Heart left ventricle (tissue), 16 donors: Measurements from ENCODE around the gene HDGFL2. TPM values are rescaled to one million over a fixed set of nuclear protein-coding genes. Genes with fewer than 3 reads are reported as not detected.

Experiments
- ATAC-seq, 4 donors: fragments of 200-7000 bp; cut with Tn5 transposase; one replicate each; pipeline ENCODE4 v1.9.1; 2020 to 2022; ENCODE audit warnings: moderate library complexity in 4 of 4, mild to moderate bottlenecking in 3 of 4, moderate number of reproducible peaks in 1 of 4
- DNase-seq, 5 donors: peaks; one replicate each; pipeline ENCODE4 v3.0.0-alpha.2; 2020
- H3K27ac ChIP-seq, 12 donors: fragments of 200-600 bp; sonication (generic) in 4 of 12; one replicate each; pipeline versions ENCODE4 v1.5.0 to v1.8.0; 2016 to 2022; ENCODE audit warnings: mild to moderate bottlenecking in 2 of 12
- H3K27me3 ChIP-seq, 9 donors: fragments of 200-600 bp; sonication (generic) in 2 of 9; one replicate each; pipeline versions ENCODE4 v1.5.1 to v1.8.0; 2016 to 2022; ENCODE audit warnings: mild to moderate bottlenecking in 3 of 9
- H3K36me3 ChIP-seq, 9 donors: fragments of 200-600 bp; sonication (generic) in 2 of 9; one replicate each; pipeline versions ENCODE4 v1.5.0 to v1.8.0; 2018 to 2022; ENCODE audit warnings: mild to moderate bottlenecking in 2 of 9
- H3K4me1 ChIP-seq, 12 donors: fragments of 200-600 bp; sonication (generic) in 4 of 12; one replicate each; pipeline versions ENCODE4 v1.5.0 to v1.8.0; 2016 to 2022; ENCODE audit warnings: mild to moderate bottlenecking in 3 of 12
- H3K4me3 ChIP-seq, 12 donors: fragments of 200-600 bp; sonication (generic) in 4 of 12; one replicate each; pipeline versions ENCODE4 v1.5.0 to v1.8.0; 2017 to 2022; ENCODE audit warnings: mild to moderate bottlenecking in 9 of 12, moderate library complexity in 4 of 12
- H3K9me3 ChIP-seq, 12 donors: fragments of 200-600 bp; sonication (generic) in 4 of 12; one replicate each; pipeline versions ENCODE4 v1.5.0 to v1.8.0; 2016 to 2022; ENCODE audit warnings: mild to moderate bottlenecking in 1 of 12
- CTCF ChIP-seq, 12 donors: fragments of 200-600 bp; sonication (generic) in 4 of 12; IDR thresholded peaks; one replicate each; pipeline versions ENCODE4 v1.5.0 to v1.8.0; 2018 to 2022; ENCODE audit warnings: antibody characterized with exemption in 12 of 12, mild to moderate bottlenecking in 5 of 12
- POLR2A ChIP-seq, 2 donors: fragments of 450-650 bp; IDR thresholded peaks; one replicate each; pipeline ENCODE4 v1.6.1; 2017; ENCODE audit warnings: antibody characterized with exemption in 2 of 2, mild to moderate bottlenecking in 2 of 2, moderate library complexity in 2 of 2
- WGBS, 4 donors: extraction: QIAGEN DNeasy Blood & Tissue Kit in 2 of 4; methylation state at CpG; one replicate each; pipeline versions ENCODE4 v1.1.5 to v1.1.7; 2013 to 2018; 5-methylcytosine and 5-hydroxymethylcytosine counted together
- intact Hi-C, 10 donors: fragments of 100-400 bp; cut with DNase I; formaldehyde crosslinking; loops; one replicate each; pipeline versions ENCODE4 v1.11.1 to v1.14.2; 2022
- polyA plus RNA-seq, 2 donors: library from polyadenylated mRNA; stranded (reverse); fragments of 200-250 nt; gene quantifications; one replicate each; pipeline ENCODE4 v1.2.3, GENCODE V29; 2013
- total RNA-seq, 9 donors: library from RNA; depleted of rRNA in 2 of 9; stranded (reverse); fragments of >200 nt in 2 of 9; fragmentation: NEBNext Ultra II Directional in 3 of 9; extraction: Animal tissue kit (Norgen Biotek cat#: 25700) in 3 of 9; gene quantifications; one replicate each; pipeline versions ENCODE4 v1.1.0 to v1.2.4, GENCODE V29; 2016 to 2023
- donor health status: ischemic (EF 13 %, LVEDD 7.1; RV severe dilation, severe dysfunction).
- donor health status: healthy with polysubstance abuse.
- donor health status: DM: no; HTN: yes; CAD: no.
- donor health status: DM: no; HTN: no; CAD: no.
- donor health status: ischemic (EF 25% LVEDD 6.9; RV normal size, moderate dysfunction).
- donor health status: ischemic (EF 25% LVEDD 5.7; RV mildly dilated, moderate dysfunction).
- donor health status: healthy.
- donor health status: DM: yes; HTN: yes; CAD: no.
- donor health status: ischemic (EF 35%, LVEDD 5.7; RV mildly dilated, moderate dysfunction).
- donor health status: nonischemic (EF 11% LVEDD 7.7; RV severe dilation, severe dysfunction).
- donor health status: DM: yes; HTN: yes; CAD: no.
- donor health status: PGD.
- donor health status: ischemic (EF 29% LVEDD 5.4; RV normal size, mild dysfunction).
- donor health status: nonischemic (EF 23%, LVEDD 6.1; RV moderate dilation, normal function).

The HDGFL2 gene
- total and polyA plus RNA-seq, 11 donors = 20.8 to 235 (median 30.7) TPM

- ATAC-seq = no peak
- peaks cover 0 to 92% (median 73%) of the 10 kb centered on the region in 9 donors for H3K36me3 ChIP-seq
- peaks cover 0 to 18% (median 0%) of the 10 kb centered on the region in 12 donors for H3K4me1 ChIP-seq
- intact Hi-C loops = no loop called here
- H3K4me3 ChIP-seq = no peak overlapping the region
- no peaks in the 10 kb centered on the region for H3K9me3 ChIP-seq
- H3K27me3 ChIP-seq = no peaks in the 10 kb centered on the region
- DNase-seq = no peak
- no peak overlapping the region for H3K27ac ChIP-seq
- WGBS, 4 donors = 84 to 93% (median 90%) methylated on average over 8 to 10 of the region's 10 CpGs
- TF ChIP-seq CTCF (IDR thresholded peaks at IDR 0.05) = no peak
- TF ChIP-seq POLR2A (IDR thresholded peaks at IDR 0.05) = no peak
Observed at GRCh38 chr19:4503825-4504170, 31.7 kb downstream of the HDGFL2 start.

- H3K36me3 ChIP-seq = peaks cover 0 to 88% (median 70%) of the 10 kb centered on the region in 9 donors
- 86 to 100% (median 91%) methylated on average over 9 to 23 of the region's 23 CpGs for WGBS, 4 donors
- ATAC-seq (no peak), DNase-seq (peak in 2 of 5 donors; percentile 6 to 15)
- peaks cover 0 to 18% (median 0%) of the 10 kb centered on the region in 12 donors for H3K4me1 ChIP-seq
- intact Hi-C loops = no loop called here
- no peak overlapping the region for H3K4me3 ChIP-seq
- TF ChIP-seq POLR2A (IDR thresholded peaks at IDR 0.05) (no peak), CTCF (IDR thresholded peaks at IDR 0.05) (no peak)
- H3K27ac ChIP-seq = peak overlapping the region in 1 of 12 donors; percentile 60
- H3K9me3 ChIP-seq = no peaks in the 10 kb centered on the region
- H3K27me3 ChIP-seq = no peaks in the 10 kb centered on the region
Observed at GRCh38 chr19:4504297-4504701, 32.2 kb downstream of the HDGFL2 start.

GRCh38 chr19:4504891-4505569 is 32.9 kb downstream of the HDGFL2 start:
- 70 to 91% (median 81%) methylated on average over 13 to 15 of the region's 15 CpGs for WGBS, 4 donors
- intact Hi-C loops = no loop called here
- H3K27ac ChIP-seq = peak overlapping the region in 1 of 12 donors; percentile 60
- no peaks in the 10 kb centered on the region for H3K9me3 ChIP-seq
- no peak for TF ChIP-seq CTCF (IDR thresholded peaks at IDR 0.05)
- no peak for TF ChIP-seq POLR2A (IDR thresholded peaks at IDR 0.05)
- ATAC-seq = no peak
- peaks cover 0 to 18% (median 0%) of the 10 kb centered on the region in 12 donors for H3K4me1 ChIP-seq
- no peaks in the 10 kb centered on the region for H3K27me3 ChIP-seq
- no peak overlapping the region for H3K4me3 ChIP-seq
- peaks cover 0 to 83% (median 65%) of the 10 kb centered on the region in 9 donors for H3K36me3 ChIP-seq
- DNase-seq = peak in 1 of 5 donors; percentile 6

- H3K36me3 ChIP-seq = peaks cover 0 to 82% (median 59%) of the 10 kb centered on the region in 9 donors
- intact Hi-C loops = no loop called here
- DNase-seq = peak in 1 of 5 donors; percentile 9
- H3K4me3 ChIP-seq = no peak overlapping the region
- peaks cover 0 to 18% (median 0%) of the 10 kb centered on the region in 12 donors for H3K4me1 ChIP-seq
- 95 to 97% (median 96%) methylated on average over 34 of the region's 34 CpGs for WGBS, 4 donors
- H3K27ac ChIP-seq = peak overlapping the region in 1 of 12 donors; percentile 60
- no peak for TF ChIP-seq POLR2A (IDR thresholded peaks at IDR 0.05)
- TF ChIP-seq CTCF (IDR thresholded peaks at IDR 0.05) = no peak
- no peaks in the 10 kb centered on the region for H3K9me3 ChIP-seq
- no peak for ATAC-seq
- H3K27me3 ChIP-seq = no peaks in the 10 kb centered on the region
Observed at GRCh38 chr19:4505570-4506448, 33.7 kb downstream of the HDGFL2 start.
